Right forelimb (tissue), 1 donor: Measurements from ENCODE around the gene PARD6G.

ENCODE experiments used
- DNase-seq: peaks from one replicate; pipeline ENCODE4 v3.0.0-alpha.2; 2018

The PARD6G gene

DNA sequence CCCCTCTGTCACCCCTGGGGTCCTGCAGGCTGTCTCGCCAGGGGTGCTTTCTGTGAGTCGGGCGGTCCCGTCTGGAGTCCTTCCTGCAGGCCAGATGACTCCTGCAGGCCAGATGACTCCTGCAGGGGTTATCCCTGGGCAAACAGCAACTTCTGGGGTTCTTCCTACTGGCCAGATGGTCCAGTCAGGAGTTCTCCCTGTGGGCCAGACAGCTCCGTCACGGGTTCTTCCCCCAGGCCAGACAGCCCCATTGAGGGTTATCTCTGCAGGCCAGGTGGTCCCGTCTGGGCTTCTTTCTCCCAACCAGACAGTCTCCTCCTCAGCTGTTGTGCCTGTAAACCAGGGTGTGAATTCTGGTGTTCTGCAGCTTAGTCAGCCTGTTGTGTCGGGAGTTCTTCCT is 110.6 kb downstream of the PARD6G start:
- no peak for DNase-seq

GRCh38 chr18:80135136-80135535 is 112.2 kb downstream of the PARD6G start:
- no peak for DNase-seq

DNA sequence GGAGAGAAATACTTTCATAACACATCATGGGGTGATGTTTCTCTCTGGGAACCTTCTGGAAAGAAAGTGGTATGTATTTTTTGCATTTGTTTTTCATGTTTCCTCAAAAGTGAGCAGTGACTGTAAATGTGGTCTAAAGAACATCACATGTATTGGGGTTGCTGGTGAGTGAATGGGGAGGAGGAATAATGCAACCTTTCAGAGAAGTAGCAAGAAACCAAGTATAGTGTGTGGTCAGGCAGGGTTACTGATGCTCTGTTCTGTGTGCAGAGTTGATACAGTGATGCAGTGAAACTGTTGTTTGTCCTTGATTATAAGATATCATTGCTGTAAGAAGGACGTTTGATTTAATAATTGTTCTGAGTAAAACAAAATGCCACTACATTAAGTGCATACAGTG is 114.2 kb downstream of the PARD6G start:
- DNase-seq = no peak

DNA sequence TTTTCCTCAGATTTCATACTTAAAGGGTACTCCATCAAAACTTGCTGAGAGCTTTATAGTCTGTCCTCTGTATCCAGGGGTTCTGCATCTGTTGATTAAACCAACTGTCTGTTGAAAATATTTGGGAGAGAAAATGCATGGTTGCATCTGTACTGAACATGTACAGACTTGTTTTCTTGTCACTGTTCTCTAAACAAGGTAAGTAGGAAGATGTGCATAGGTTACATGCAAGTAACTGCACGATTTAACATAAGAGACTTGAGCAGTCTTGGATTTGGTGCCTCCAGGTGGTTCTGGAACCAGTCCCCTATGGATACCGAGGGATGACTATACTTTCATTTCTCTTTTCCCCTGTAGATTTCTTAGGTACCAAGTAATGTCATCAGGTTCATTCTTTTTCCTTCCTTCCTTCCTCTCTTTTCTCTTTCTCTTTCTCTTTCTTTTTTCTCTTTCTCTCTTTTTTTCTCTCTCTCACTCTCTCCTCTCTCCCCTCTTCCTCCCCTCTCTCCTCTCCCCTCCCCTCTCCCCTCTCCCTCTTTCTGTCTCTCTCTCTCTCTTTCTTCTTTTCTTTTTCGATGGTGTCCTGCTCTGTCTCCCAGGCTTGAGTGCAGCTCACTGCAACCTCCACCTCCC is 115.0 kb downstream of the PARD6G start:
- DNase-seq = no peak

- DNase-seq = no peak
Observed at GRCh38 chr18:80130555-80130954, 116.8 kb downstream of the PARD6G start.

GRCh38 chr18:80129672-80130367 is 117.5 kb downstream of the PARD6G start:
- DNase-seq = no peak

DNA sequence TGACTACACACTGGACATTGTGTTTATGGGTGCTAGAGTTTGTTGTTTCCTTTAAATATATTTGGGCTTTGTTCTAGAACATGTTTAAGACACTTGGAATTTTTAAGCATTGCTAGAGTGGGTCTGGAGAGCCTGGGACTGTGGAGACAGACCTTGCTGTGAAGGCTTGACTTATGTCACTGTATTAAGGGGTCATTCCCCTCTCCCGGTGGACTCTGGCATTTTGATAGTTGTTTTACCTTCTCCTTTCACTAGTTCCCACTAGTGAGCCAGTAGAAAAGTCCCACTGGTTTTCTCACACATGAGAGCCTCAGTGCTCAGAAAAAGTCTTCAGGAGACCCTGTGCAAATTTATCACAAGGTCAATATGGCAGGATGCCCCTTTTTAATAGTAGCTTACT is 119.7 kb downstream of the PARD6G start:
- no peak for DNase-seq

DNA sequence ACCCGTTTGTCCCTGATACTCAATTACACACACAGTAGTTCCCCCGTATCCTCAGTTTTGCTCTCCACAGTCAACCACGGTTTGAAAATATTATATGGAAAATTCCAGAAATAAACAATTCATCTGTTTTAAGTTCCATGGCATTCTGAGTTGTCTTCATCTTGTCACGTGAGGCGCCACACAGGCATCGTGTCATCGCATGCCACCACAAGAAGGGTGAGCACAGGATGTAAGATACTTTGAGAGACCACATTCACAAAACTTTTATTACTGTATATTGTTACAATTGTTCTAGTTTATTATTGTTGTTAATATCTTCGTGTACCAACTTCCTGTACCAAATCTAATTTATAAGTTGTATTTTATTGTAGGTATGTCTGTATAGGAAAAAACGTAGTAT is 120.5 kb downstream of the PARD6G start:
- no peak for DNase-seq

- no peak for DNase-seq
Observed at GRCh38 chr18:80124131-80124530, 123.2 kb downstream of the PARD6G start.

GRCh38 chr18:80120932-80121331 is 126.4 kb downstream of the PARD6G start:
- no peak for DNase-seq

DNA sequence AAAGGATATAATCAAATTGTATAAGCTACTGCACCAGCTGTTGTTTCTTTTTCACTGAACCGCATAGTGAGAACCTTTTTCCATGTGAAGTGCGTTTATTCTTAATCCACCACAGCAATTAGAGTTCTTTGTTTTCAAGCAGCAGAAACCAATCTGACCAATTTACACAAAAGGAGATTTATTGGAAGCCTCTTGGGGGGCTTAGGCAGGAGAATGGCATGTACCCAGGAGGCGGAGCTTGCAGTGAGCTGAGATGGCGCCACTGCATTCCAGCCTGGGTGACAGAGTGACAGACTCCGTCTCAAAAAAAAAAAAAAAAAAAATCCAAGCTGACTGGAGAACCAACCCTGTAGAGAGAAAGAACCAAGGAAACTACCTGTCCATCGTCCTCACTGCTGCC is 128.2 kb downstream of the PARD6G start:
- DNase-seq = no peak

DNA sequence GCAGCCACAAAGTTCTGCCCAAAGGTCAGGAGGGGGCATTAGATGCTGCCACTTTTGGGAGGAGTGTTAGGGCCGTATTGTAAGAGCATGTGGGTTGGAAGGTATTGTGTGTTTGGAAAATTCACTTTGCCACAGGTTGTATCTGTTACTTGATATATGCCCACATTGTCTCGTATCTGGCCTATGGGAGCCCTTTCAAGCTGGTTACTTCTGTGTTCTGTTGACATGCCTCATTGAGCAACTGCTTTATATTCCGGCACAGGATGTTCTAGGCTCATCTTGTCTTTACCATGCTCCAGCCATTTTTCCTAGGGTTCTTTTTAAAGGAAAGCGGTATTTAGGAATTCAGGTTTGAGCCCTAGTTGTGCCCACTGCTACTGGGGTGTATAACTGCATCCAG is 132.3 kb downstream of the PARD6G start:
- DNase-seq = no peak

- DNase-seq = no peak
Observed at GRCh38 chr18:80112624-80113248, 134.6 kb downstream of the PARD6G start.

DNA sequence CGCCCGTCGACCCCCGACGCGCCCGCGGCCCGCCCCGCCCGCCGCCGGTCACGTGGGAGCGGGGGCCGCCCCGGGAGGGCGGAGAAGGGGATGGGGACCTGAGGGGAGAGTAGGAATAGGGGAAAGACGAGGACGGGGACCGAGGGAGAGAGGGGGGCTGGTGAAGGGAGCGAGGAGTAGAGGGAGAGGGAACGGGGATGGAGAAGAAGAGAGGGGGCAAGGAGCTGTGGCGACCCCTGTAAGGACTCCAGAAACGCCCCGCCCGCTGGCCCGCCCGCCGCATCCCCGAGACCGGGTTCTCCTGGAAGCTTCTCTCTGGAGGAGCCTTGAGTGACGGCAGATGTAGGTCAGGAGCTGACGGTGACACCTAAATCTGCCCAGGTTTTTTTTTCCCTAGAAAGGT is 137.6 kb downstream of the PARD6G start:
- DNase-seq = peak; percentile 75

DNA sequence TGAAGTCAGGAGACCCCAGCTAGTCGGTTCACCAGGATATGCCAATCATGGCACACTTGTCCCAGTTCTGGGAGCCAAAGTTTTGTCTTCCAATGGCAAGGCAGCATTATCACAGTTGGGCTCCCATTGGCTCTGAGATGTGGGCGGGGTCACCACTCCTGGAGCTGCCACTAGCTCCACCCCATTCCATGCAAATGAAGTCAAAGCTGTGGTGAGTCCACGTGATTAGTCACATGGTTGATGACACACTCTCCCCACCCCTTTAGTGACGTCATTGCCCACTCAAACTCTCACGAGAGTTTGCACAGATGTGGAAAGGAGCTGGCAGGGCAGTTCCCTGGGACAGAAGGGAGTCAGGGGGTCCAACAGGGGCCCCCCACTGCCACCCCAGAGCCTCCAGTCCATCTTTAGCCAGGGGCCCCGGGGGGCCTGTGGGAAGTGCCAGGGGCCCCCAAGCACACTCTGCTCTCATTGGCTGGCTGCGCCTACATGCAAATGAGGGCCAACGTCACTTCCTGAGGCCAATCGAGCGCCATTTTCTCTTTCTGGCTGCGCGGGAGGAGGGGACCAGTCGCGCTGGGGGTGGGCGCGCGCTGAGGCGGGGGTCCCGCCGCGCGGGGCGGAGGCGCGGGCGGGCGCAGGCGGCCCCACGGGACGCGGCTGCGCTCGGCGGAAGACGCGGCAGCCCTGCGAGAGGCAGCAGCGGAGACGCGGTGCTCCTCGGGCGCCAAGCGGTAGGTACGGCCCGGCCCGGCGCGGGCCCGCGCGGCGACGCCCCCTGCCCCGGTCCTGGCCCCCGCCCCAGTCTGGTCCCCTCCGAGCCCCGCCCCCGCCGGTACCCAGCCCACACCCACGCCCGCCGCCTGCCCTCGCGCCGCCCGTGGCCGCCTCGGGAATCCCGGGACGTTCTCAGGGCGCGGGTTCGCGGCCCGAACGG is 138.3 kb downstream of the PARD6G start, which contains the start of gene ADNP2:
Gene ADNP2 (plus strand): TSS at position 524 of the 937 bp plus-strand sequence. CDS start 8,281 bp downstream, outside the sequence.
- DNase-seq = peak; percentile 88

DNA sequence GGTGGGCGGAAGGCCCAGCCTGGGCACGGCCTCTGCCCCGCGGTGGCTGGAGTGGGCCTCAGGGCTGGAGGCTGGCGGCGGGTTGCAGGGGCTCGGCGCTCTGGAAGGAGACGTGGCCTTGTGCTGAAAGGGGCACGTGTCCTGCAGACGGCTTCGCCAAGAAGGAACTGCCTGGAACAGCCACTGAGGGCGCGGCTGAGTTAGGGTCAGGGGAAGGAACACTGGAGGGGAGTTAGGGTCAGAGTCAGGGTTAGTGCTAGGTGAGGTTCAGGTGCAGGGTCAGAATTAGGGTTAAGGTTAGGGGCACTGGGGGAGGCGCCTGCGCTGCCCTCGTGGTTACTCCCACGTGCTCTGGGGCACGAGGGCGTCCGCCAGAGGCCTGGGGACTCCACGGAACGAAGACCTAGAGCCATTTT is 139.2 kb downstream of the PARD6G start:
- DNase-seq = no peak

- DNase-seq = no peak
Observed at GRCh38 chr18:80107426-80107825, 139.9 kb downstream of the PARD6G start.
